ENCODE results near the gene CYTH1.
"Not testable (repeated sequence)": the region's sequence is repeated elsewhere in the genome, so short reads cannot be mapped to it uniquely, and the experiment has no call there.

The CYTH1 gene

DNA sequence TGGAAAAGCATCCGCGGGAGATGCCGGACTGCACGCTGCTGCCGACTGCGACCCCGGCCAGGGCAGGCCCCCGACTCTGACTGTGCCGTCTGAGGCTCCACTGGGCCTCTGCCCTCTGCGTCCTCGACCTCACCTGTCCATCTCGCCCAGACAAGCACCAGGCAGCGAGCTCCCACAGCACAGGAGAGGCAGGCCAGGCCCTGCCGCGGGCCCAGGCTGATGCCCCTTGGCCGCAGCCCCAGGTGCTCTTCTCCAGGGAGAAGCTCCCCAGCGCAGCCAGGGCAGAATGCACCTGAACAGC lies 106.8 kb downstream of the CYTH1 start:
- TF ChIP-seq, protein P1, sequence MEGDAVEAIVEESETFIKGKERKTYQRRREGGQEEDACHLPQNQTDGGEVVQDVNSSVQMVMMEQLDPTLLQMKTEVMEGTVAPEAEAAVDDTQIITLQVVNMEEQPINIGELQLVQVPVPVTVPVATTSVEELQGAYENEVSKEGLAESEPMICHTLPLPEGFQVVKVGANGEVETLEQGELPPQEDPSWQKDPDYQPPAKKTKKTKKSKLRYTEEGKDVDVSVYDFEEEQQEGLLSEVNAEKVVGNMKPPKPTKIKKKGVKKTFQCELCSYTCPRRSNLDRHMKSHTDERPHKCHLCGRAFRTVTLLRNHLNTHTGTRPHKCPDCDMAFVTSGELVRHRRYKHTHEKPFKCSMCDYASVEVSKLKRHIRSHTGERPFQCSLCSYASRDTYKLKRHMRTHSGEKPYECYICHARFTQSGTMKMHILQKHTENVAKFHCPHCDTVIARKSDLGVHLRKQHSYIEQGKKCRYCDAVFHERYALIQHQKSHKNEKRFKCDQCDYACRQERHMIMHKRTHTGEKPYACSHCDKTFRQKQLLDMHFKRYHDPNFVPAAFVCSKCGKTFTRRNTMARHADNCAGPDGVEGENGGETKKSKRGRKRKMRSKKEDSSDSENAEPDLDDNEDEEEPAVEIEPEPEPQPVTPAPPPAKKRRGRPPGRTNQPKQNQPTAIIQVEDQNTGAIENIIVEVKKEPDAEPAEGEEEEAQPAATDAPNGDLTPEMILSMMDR (IDR thresholded peaks at IDR 0.05; ENCODE audit: low read depth, low read length), result no peak

DNA sequence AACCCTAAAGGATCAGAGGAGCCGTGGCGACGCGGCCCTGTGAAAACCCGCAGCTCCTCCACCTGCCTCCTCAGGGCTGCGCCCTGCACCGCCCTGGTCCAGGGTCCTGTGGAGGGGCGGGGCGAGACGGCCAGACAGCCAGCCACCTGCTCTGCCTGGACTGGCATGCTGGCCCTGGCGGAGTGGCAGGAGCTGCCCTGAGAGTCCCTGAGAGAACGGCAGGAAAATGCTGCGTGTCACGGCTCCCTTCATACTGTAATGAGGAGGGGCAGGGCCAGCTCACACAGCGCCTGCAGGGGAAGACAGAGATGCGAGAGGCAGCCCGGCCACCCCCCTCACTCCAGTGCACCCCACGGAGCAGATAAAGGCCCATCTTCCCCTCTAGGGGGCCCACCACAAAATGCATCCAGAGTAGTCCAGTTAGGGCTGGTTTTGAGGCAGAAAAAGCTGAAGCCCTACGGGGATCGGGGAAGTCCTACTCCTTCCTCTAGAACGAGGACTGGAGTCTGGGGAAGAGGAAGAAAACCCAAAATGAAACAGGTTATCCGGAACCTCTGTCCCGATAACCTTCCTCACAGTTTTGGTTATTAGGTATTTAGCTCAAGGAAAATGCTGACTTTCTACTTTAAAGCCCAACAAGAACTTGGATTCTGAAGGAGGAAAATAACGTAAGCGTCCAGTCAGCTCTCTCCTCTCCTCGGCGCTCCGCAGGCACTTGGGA lies 107.3 kb downstream of the CYTH1 start:
- TF ChIP-seq, protein P1 (IDR thresholded peaks at IDR 0.05; ENCODE audit: low read depth, low read length), result no peak
- no peak overlapping the region for H3K4me3 ChIP-seq (ENCODE audit: low read depth, low read length)

More for the DNA sequence above, 106.8 kb downstream of the CYTH1 start:
- no peak overlapping the region for H3K4me3 ChIP-seq (ENCODE audit: low read depth, low read length)

DNA sequence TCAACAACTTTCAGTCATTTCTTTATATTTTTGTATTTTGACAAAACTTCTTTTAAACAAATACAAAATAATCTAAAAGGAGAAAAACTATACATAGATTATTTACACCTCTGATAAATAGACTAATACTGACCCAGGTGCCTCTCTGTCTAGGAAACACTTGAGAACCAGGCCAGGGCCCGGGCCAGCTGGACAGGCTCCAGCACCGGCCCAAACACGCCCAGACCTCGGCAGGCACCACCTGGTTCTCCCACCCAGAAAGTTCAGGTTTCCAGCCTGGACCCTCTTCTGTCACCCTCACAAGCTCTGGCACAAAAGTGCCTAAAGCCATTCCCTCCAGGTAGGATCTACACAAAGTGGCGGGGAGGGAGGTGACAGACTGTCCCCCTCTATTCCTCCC lies 107.9 kb downstream of the CYTH1 start:
- TF ChIP-seq, protein P1 (IDR thresholded peaks at IDR 0.05; ENCODE audit: low read depth, low read length), result no peak

DNA sequence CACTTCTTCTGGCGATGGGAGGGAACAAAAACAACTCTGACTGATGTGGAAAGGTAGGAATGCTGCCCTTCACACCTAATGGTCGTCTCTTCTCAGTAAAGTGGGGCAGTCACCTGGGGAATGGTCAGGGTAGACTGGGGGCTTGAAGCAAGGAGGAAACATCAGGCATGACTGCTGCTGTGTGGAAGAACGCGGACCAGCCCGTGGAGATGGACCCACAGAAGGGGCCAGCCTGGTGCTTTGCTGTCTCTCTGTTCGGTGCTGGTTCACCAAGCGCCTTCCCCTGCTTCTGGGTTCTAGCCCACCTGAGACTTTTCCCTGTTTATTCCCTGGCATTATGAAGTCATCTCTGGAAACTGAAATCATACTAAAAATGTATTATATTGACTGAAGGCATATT lies 108.7 kb downstream of the CYTH1 start:
- TF ChIP-seq, protein P1 (IDR thresholded peaks at IDR 0.05; ENCODE audit: low read depth, low read length), result no peak
- H3K4me3 ChIP-seq (ENCODE audit: low read depth, low read length), result no peak overlapping the region

More for the DNA sequence above, 107.9 kb downstream of the CYTH1 start:
- H3K4me3 ChIP-seq (ENCODE audit: low read depth, low read length), result no peak overlapping the region

DNA sequence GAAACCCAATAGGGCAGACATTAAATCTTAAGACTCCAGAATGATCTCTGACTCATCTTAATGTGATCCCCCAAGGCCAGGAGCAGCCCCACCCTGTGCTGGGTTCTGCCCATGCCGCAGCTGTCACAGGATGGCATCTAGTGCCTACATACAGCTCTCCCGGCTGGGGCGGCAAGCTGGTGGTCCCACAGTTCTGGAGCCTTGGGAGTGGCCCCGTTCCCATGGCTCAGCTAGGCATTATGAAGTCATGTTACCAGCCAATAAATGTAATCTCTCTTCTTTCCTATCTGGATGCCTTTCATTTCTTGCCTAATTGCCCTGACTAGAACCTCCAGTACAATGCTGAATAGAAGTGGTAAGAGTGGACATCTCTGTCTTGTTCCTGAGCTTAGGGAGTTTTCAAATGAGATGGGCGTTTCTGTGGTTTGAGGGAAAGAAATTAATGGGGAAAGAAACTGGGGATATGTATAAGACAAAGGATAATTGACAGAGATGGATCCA lies 109.2 kb downstream of the CYTH1 start:
- TF ChIP-seq, protein P1 (IDR thresholded peaks at IDR 0.05; ENCODE audit: low read depth, low read length), result no peak
- no peak overlapping the region for H3K4me3 ChIP-seq (ENCODE audit: low read depth, low read length)

DNA sequence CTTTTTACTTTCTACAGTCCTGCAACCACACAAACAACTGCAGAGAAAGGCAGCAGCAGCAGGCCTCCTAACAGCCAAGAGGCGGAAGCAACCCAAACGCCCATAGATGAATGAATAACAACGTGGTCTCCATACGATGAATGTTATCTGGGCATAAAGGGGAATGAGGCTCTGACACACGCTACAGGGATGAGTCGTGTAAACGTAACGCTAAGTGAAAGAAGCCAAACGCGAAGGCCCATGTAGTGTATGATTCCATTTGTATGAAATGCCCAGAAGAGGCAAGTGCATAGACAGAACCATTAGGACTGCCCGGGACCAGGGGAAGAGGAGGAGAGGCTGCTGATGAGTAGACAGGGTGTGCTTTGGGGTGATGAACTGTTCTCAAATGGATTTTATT lies 110.1 kb downstream of the CYTH1 start:
- H3K4me3 ChIP-seq (ENCODE audit: low read depth, low read length), result no peak overlapping the region
- TF ChIP-seq, protein P1 (IDR thresholded peaks at IDR 0.05; ENCODE audit: low read depth, low read length), result no peak

DNA sequence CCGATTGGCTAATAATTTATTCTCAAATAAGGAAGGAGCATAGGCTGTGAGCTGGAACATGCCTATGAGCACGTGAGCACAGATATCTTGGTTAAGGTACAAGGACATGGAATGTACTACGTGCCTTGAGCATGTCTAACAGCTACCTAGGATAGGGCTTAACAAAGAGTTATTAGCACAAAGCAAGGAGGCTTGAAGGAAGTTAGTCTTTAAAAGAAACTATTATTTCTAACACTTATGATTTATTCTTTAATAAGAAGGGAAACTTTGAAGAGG lies 110.4 kb downstream of the CYTH1 start:
- H3K4me3 ChIP-seq (ENCODE audit: low read depth, low read length), result not testable (repeated sequence)

All from WI38 (cell line).